ENCODE results near the gene UAP1. TPM values are rescaled to one million over a fixed set of nuclear protein-coding genes. Genes with fewer than 3 reads are reported as not detected.

The UAP1 gene
- total RNA-seq, 1 donor from 2014 or later: 132 TPM

GRCh38 chr1:162629077-162629627, 67.6 kb downstream of the UAP1 start:
- DNase-seq (ENCODE audit: low read depth): no peak
- TF ChIP-seq CTCF (IDR thresholded peaks at IDR 0.05; ENCODE audit: insufficient read depth, low read length, severe bottlenecking): no peak
- H3K4me3 ChIP-seq (ENCODE audit: low read depth, low read length): no peak overlapping the region
- no peaks in the 10 kb centered on the region for H3K36me3 ChIP-seq (ENCODE audit: control insufficient read depth, insufficient read depth, low read length)
- no peak for FAIRE-seq
- H3K27me3 ChIP-seq (ENCODE audit: control insufficient read depth, insufficient read depth, low read length): no peaks in the 10 kb centered on the region

GRCh38 chr1:162629651-162630050, 68.1 kb downstream of the UAP1 start:
- Histone ChIP-seq H3K27me3 (ENCODE audit: control insufficient read depth, insufficient read depth, low read length) (no peaks in the 10 kb centered on the region), H3K4me3 (ENCODE audit: low read depth, low read length) (no peak overlapping the region), H3K36me3 (ENCODE audit: control insufficient read depth, insufficient read depth, low read length) (no peaks in the 10 kb centered on the region)
- DNase-seq (ENCODE audit: low read depth) (no peak), FAIRE-seq (no peak)
- TF ChIP-seq CTCF (IDR thresholded peaks at IDR 0.05; ENCODE audit: insufficient read depth, low read length, severe bottlenecking): no peak

- H3K4me3 ChIP-seq (ENCODE audit: low read depth, low read length): no peak overlapping the region
- no peak for DNase-seq (ENCODE audit: low read depth)
- H3K27me3 ChIP-seq (ENCODE audit: control insufficient read depth, insufficient read depth, low read length): no peaks in the 10 kb centered on the region
- no peaks in the 10 kb centered on the region for H3K36me3 ChIP-seq (ENCODE audit: control insufficient read depth, insufficient read depth, low read length)
- TF ChIP-seq CTCF (IDR thresholded peaks at IDR 0.05; ENCODE audit: insufficient read depth, low read length, severe bottlenecking): no peak
- no peak for FAIRE-seq
These were observed 70.1 kb downstream of the UAP1 start for GRCh38 chr1:162631546-162632191.

GRCh38 chr1:162632217-162632666, 70.7 kb downstream of the UAP1 start, which contains the start of gene DDR2:
DDR2 (plus strand) TSS chr1:162632464; CDS start chr1:162719064, 86,600 bp downstream.
- no peak for TF ChIP-seq CTCF (IDR thresholded peaks at IDR 0.05; ENCODE audit: insufficient read depth, low read length, severe bottlenecking)
- Histone ChIP-seq H3K27me3 (ENCODE audit: control insufficient read depth, insufficient read depth, low read length) (no peaks in the 10 kb centered on the region), H3K36me3 (ENCODE audit: control insufficient read depth, insufficient read depth, low read length) (no peaks in the 10 kb centered on the region), H3K4me3 (ENCODE audit: low read depth, low read length) (no peak within 1 kb of the TSS)
- DNase-seq (ENCODE audit: low read depth) (no peak), FAIRE-seq (no peak)

GRCh38 chr1:162632698-162633080, 71.2 kb downstream of the UAP1 start:
- no peaks in the 10 kb centered on the region for H3K36me3 ChIP-seq (ENCODE audit: control insufficient read depth, insufficient read depth, low read length)

More at GRCh38 chr1:162632698-162633080, 71.2 kb downstream of the UAP1 start:
- Histone ChIP-seq H3K27me3 (ENCODE audit: control insufficient read depth, insufficient read depth, low read length) (no peaks in the 10 kb centered on the region), H3K4me3 (ENCODE audit: low read depth, low read length) (no peak overlapping the region)
- no peak for FAIRE-seq
- no peak for DNase-seq (ENCODE audit: low read depth)
- TF ChIP-seq CTCF (IDR thresholded peaks at IDR 0.05; ENCODE audit: insufficient read depth, low read length, severe bottlenecking): no peak
